ENCODE data around the gene ATP6AP2. TPM values are rescaled to one million over a fixed set of nuclear protein-coding genes. Genes with fewer than 3 reads are reported as not detected.

Gene ATP6AP2
- total and polyA plus RNA-seq, 2 of the 13 experiments (the other 11 are each of a cell fraction or from before 2014, with no cell fraction given) = 55.6 to 108 TPM

GRCh38 chrX:40632199-40632598 lies 51.4 kb downstream of the ATP6AP2 start:
- no peaks in the 10 kb centered on the region for H3K9me3 ChIP-seq (ENCODE audit: low read length)
- no peaks in the 10 kb centered on the region for H3K79me2 ChIP-seq (ENCODE audit: insufficient read depth, low read length)
- DNase-seq (ENCODE audit: low spot score) (no peak), FAIRE-seq (no peak), ATAC-seq (no peak)
- H3K4me3 ChIP-seq (replicated peaks in 1 of 3; ENCODE audit: insufficient read depth in 1 of 3, low read depth in 2 of 3, low read length in 3 of 3) = no peak overlapping the region
- CTCF ChIA-PET (ENCODE audit: low intra/inter-chr PET ratio, low total read pairs) = no interaction called here
- no peak overlapping the region for H2AFZ ChIP-seq (ENCODE audit: low read length)
- H3K27me3 ChIP-seq (ENCODE audit: control insufficient read depth in 1 of 2, insufficient read depth in 2 of 2, low read length in 2 of 2) = no peaks in the 10 kb centered on the region
- no peaks in the 10 kb centered on the region for H4K20me1 ChIP-seq (ENCODE audit: insufficient read depth, low read length)
- TF ChIP-seq ZFP90 (CRISPR knock-in tag; IDR thresholded peaks at IDR 0.05; ENCODE audit: borderline replicate concordance) = no peak
- TF ChIP-seq KDM2A (CRISPR knock-in tag; IDR thresholded peaks at IDR 0.05; ENCODE audit: borderline replicate concordance, low read depth) = no peak
- no peak for TF ChIP-seq RNF2 (conservative IDR thresholded peaks at IDR 0.05; ENCODE audit: low read depth)
- no peak for TF ChIP-seq TCF7L2 (IDR thresholded peaks at IDR 0.05; ENCODE audit: low read depth, low read length)
- TF ChIP-seq FOSL2 (CRISPR knock-in tag; IDR thresholded peaks at IDR 0.05) = no peak
- TF ChIP-seq TEAD2 (CRISPR knock-in tag; IDR thresholded peaks at IDR 0.05) = no peak
- no peak for TF ChIP-seq RBM22 (optimal IDR thresholded peaks at IDR 0.05; ENCODE audit: low read length)
- TF ChIP-seq ZSCAN22 (CRISPR knock-in tag; IDR thresholded peaks at IDR 0.05) = no peak
- TF ChIP-seq REPIN1 (CRISPR knock-in tag; IDR thresholded peaks at IDR 0.05; ENCODE audit: borderline replicate concordance, low read depth) = no peak
- no peak for TF ChIP-seq HOXA9 (CRISPR knock-in tag; IDR thresholded peaks at IDR 0.05; ENCODE audit: borderline replicate concordance)
- no peak for TF ChIP-seq PRPF4 (IDR thresholded peaks at IDR 0.05; ENCODE audit: low read depth, low read length, poor library complexity, severe bottlenecking)
- no peak for TF ChIP-seq PLSCR1 (CRISPR knock-in tag; IDR thresholded peaks at IDR 0.05; ENCODE audit: borderline replicate concordance)
- no peak for TF ChIP-seq ZNF510 (CRISPR knock-in tag; IDR thresholded peaks at IDR 0.05; ENCODE audit: low read depth)
- TF ChIP-seq NR2F1 (CRISPR knock-in tag; IDR thresholded peaks at IDR 0.05) = no peak
- no peak for TF ChIP-seq RORA (CRISPR knock-in tag; IDR thresholded peaks at IDR 0.05)
- TF ChIP-seq ZNF713 (CRISPR knock-in tag; IDR thresholded peaks at IDR 0.05) = no peak
- TF ChIP-seq HMG20B (CRISPR knock-in tag; conservative IDR thresholded peaks at IDR 0.05) = no peak
- TF ChIP-seq ZSCAN20 (CRISPR knock-in tag; IDR thresholded peaks at IDR 0.05; ENCODE audit: borderline replicate concordance) = no peak
- TF ChIP-seq ZNF441 (CRISPR knock-in tag; IDR thresholded peaks at IDR 0.05; ENCODE audit: borderline replicate concordance) = no peak
- 92% methylated on average over 1 of the region's 4 CpGs for WGBS (ENCODE audit: low lambda C conversion rate)
- H3K4me2 ChIP-seq (ENCODE audit: low read depth, low read length) = no peak overlapping the region
- intact Hi-C loops (cut with micrococcal nuclease; ENCODE audit: unreplicated experiment) (no loop called here), in situ Hi-C loops (cut with HindIII; ENCODE audit: extremely low pct_ligation_motif_present, low pct_unique_long_range_greater_than_20kb) (no loop called here)
- H3K9ac ChIP-seq (ENCODE audit: insufficient read depth, low read depth, low read length) = no peak overlapping the region
- no peaks in the 10 kb centered on the region for H3K4me1 ChIP-seq (ENCODE audit: insufficient read depth, low read length)
- POLR2A ChIA-PET = no interaction called here
- no TSS peak for BruUV-seq (replicated peaks)
- peaks cover 4 to 20% of the 10 kb centered on the region in 2 experiments; a peak in 3 of 5 replicates for H3K36me3 ChIP-seq (replicated peaks in 1 of 2; ENCODE audit: control insufficient read depth in 1 of 2, insufficient read depth in 2 of 2, low read length in 2 of 2)
- H3K27ac ChIP-seq (ENCODE audit: extremely low read length, insufficient read depth, low read length) = no peak overlapping the region
